Measurements from ENCODE around the gene OR8G1. TPM values are rescaled to one million over a fixed set of nuclear protein-coding genes. Genes with fewer than 3 reads are reported as not detected.

The OR8G1 gene
- total and polyA plus RNA-seq, 2 of the 8 experiments (the other 6 are each of a cell fraction or from before 2014, with no cell fraction given) = not detected

- no peak for TF ChIP-seq ATF3 (IDR thresholded peaks at IDR 0.05; ENCODE audit: insufficient read depth, low read depth, low read length)
Measured at GRCh38 chr11:124233376-124233775, 7.5 kb upstream of the OR8G1 start (continued).

Data from H1 (cell line).